ENCODE results near the gene RFTN1.

Gene RFTN1, protein sequence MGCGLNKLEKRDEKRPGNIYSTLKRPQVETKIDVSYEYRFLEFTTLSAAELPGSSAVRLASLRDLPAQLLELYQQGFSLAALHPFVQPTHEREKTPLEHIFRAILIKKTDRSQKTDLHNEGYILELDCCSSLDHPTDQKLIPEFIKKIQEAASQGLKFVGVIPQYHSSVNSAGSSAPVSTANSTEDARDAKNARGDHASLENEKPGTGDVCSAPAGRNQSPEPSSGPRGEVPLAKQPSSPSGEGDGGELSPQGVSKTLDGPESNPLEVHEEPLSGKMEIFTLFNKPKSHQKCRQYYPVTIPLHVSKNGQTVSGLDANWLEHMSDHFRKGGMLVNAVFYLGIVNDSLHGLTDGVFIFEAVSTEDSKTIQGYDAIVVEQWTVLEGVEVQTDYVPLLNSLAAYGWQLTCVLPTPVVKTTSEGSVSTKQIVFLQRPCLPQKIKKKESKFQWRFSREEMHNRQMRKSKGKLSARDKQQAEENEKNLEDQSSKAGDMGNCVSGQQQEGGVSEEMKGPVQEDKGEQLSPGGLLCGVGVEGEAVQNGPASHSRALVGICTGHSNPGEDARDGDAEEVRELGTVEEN

DNA sequence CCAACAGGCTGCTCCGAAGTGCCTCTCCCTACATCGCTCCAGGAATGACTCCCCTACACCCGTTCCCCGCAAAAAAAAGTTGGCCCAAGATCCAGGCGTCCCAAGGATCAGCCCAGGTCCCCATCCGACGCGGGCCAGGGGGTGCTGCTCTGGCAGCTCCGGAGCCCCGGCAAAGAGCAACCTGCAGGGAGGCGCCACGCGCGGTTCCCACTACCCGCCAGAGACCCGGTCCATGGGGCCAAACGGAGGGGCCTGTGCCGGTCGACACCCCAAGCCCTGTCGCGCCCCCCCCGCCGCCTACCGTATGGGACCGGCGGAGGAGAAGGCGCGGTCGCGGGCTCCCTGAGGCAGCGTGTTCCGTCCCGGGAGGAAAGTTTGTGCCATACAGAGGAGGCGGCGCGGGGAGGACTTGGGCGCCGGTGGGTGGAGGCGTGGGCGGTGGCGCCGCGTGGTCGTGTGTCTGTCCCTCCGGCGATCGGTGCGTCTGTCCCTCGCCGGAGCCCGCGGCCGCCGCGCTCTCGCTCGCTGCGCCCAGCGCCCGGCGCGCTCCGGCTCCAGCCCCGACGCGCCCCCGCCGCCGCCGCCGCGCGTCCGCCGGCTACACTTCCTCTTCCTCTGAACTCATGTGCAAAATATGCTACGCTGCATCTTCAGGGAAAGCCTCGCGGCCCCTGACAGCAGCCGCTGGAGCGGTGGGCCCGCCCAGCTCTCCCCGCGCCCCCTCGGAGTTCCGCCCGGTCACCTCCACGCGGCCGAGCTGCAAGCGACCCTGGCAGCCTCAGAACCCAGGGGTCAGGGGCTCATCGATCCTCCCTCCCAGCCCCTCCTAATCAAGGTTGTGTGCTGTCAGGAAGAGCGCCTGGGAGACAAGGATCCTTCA lies at the start of gene RFTN1:
RFTN1 (minus strand) TSS at position 559 of the 880 bp plus-strand sequence. CDS start 19,830 bp downstream, outside the sequence.
- DNase-seq, result peak; percentile 53 to 56

DNA sequence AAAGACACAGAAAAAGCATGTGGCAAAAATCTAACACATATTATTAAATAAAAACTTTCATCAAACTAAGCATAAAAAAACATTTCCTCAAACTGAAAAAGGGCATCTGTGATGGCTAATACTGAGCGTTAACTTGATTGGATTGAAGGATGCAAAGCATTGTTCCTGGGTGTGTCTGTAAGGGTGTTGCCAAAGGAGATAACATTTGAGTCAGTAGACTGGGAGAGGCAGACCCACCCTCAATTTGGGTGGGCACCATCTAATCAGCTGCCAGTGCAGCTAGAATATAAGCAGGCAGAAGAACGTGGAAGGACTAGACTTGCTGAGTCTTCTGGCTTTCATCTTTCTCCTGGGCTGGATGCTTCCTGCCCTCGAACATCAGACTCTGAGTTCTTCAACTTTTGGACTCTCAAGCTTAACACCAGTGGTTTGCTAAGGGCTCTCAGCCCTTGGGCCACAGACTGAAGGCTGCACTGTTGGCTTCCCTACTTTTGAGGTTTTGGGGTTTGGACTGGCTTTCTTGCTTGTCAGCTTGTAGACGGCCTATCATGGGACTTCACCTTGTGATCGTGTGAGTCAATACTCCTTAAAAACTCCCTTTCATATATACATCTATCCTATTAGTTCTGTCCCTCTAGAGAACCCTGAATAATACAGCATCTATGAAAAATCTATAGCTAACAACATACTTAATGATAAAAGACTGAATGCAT lies 46.3 kb upstream of the RFTN1 start:
- no peak for DNase-seq

DNA sequence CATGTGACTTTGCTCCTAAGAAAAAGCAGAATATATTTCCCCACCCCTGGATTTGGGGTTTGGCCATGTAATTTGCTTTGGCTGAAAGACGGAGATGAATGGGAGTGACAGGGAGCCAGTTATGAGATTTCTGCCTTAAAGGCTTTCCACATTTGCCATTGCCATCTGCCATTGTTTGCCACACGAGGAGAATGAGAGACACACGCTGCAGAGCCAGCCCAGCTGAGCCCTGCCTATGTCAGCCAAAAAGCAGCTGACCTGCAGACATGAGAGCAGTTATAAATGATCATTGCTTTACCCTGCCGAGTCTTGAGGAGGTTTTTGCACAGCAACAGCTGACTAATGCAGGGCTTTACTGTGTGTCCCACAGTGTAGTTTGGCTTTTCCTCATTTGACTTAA lies 40.6 kb upstream of the RFTN1 start:
- no peak for DNase-seq

DNA sequence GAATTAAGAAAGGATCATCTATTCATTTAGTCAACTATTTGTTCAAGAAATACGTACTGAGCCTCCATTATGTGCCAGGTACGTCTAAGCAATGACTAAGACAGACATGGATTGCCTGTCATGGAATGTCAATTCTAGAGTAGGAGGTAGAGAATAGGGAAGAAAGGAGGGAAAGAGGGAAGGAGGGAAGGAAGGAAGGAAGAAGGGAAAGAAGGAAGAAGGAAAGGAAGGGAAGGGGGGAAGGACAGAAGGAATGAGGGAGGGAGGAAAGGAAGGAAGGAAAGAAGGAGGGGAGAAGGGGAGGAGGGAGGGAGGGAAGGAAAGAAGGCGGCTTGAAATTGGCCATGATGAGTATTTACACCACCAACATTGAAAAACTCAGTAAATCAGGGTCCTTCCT lies 39.3 kb upstream of the RFTN1 start:
- DNase-seq, result no peak

DNA sequence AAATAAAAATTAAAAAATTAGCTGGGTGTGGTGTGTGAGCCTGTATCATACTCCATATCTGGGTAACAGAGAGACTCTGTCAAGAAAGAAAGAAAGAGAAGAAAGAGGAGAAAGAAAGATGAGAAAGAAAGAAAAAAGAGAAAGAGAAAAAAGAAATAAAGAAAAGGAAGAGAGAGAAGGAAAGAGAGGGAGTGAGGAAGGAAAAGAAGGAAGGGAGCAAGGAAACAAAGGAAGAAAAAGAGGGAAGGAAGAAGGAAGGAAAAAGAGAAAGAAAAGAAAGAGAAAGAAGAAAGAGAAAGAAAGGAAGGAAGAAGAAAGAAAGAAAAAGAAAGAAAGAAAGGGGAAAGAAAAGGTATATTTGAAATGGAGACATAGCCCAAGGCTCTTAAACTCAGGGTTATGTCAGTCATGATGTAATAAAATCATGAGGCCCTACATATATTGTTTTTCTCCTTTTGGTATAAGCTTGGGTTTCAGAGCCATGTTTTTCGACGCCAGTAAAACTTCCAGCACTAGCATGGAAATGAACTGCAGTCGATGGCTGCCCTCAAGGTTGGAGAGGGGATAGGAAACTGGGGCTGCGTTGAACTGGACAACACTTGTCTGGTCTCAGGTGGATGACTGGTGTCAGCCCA lies 38.0 kb upstream of the RFTN1 start:
- DNase-seq, result no peak

DNA sequence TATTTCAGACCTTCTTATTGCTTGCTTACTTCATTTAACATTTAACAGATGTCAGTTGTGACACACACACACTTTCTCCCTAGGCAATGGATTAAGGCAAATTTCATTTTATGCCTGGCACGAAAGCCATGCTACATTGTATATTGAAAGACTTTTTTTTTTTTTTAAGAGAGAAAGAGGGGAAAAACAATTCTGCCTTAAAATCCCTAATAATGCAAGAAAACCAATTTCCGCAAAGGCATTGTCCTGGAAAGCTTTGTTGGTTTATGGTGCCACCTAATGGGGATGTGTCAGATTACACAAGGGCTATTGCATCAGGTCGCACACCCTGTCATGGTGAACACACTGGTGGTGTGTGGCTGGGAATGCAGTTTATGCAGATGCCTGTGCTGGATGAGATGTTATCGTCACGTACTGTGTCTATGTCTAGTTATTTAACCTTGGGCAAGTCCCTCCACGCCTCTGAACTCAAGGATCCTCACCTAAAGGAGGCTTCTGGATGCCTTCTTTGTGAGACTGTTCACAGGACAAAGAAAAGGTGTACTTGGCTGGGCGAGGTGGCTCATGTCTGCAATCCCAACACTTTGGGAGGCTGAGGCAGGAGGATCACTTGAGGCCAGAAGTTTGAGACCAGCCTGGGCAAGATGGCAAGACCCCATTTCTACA lies 37.3 kb upstream of the RFTN1 start:
- peak; percentile 77 to 86 for DNase-seq

DNA sequence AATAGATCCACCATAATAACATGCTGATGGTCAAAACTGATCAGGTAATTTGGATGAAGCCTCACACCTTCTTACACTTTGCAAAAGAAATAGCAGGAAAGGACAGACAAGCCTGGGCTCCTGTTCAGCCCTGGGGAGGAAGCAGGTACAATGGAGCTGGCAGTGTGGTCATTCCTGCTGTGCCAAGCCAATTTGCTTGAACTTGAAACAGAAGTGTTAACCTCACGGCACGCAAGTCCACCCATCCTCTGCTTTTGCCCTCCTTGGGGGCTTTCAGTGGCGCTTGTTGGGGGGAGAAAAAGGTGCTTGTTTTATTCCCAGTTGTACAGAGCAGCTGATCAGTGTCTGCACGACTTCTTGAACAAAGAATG lies 36.8 kb upstream of the RFTN1 start:
- DNase-seq, result no peak

DNA sequence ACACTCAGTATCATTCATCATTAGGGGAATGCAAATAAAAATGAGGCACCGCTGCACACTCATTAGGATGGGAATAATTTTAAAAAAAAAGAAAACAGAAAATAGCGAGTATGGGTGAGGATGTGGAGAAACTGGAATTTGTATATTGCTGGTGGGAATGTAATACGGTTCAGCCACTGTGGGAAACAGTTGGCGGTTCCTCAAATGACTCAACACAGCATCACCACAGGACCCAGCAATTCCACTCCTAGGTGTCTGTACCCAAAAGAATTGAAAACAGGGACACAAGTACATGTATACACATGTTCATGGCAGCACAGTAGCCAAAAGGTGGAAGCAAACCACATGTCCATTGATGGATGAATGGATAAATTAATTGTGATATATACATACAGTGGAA lies 35.2 kb upstream of the RFTN1 start:
- DNase-seq, result no peak

DNA sequence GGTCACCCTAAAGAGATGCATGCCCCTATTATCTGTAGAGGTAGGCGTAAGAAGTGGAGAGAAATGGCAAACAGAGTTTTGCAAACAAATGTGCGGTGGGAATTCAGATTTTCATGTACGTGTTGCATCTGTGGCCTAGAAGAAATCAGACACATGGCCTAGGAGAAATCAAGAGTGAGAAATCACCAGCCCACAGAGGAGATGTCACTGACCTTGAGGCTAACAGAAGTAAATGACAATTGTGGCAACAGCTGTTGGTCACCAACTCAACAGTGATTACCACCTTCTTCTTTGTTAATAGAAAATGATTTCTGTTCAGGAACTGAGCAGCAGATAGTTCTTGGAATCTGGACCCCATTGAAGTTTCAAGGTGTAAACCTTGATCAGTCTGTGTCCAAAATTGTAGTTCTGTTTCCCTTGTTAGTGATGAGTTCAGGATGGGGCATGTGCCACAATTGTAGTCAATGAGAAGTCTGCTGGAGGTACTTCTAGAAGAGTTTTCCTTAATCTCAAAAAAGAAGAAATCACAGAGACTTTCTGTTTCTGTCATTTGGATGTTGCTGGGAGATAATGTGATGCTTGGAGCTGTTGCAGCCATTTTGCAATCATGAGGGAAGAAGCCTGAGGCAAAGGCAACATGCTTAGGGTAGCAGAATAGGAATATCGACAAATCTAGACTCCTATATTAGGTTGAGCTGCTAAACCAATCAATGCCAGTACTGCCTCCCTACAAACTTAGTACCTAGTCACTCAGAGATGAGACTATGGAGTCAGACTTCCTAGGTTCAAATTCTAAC lies 34.3 kb upstream of the RFTN1 start:
- no peak for DNase-seq

DNA sequence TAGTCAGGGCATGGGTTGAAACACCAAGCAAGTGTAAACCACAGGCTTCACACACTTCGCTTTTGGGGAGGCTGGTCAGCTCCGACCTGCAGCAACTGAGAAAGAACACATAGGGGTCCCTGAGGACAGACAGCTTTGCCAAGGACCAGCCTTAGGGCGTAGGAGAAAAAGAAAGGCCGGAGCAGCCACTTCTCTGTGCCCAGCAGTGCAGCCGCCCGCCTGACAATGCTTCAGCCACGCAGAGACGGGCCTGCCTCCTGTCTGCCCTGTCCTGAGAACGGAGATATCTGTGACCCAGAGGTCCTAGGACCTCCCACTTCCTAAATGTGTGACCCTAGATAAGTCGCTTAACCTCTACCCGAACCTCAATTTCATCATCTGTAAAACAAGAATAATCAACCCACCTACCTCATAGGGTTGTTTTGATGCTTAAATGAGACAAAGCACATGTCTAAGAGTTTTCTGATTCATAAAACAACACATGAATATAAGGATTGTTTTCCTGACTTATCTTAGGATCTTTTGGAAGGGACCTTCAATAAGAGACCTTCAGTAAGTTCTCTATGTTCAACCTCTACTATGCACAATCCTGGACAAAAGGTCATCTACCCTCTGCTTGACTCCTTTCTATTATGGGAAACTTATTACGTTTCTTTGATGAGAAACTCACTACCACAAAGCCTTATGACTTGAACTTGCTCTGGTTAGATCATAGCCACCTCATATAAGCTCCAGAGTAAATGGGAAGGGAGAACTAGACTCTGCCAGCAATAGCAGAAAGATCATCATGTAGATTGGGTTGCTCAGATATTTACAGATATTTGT lies 32.9 kb upstream of the RFTN1 start:
- no peak for DNase-seq

DNA sequence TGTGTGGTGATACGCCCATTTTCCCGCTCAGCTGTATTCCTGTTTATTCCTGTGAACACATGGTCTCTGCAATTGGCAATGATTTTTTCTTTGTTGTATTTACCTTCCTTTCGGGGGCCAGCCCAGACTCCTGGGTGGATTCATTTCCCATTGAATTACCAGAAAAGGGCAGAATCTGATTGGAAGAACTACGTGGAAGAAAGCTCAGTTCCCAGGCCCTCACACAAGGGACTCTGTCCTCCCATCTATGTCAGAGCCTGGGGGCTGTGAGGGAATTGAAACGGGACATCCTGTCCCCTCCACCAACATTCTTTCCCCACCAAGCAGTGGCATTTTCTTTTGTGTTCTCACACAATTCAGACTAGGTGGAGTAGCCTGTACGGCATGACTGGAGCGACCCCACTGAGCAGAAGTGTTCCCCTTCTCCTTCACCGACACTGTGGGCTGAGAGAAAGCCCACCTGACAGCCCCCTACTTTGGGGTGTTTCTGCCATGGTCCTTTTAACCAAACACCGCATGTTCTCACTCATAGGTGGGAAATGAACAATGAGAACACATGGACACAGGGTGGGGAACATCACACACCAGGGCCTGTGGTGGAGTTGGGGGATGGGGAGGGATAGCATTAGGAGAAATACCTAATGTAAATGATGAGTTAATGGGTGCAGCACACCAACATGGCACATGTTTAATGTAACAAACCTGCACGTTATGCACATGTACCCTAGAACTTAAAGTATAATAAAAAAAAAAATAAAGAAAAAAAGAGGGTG lies 32.1 kb upstream of the RFTN1 start:
- no peak for DNase-seq

DNA sequence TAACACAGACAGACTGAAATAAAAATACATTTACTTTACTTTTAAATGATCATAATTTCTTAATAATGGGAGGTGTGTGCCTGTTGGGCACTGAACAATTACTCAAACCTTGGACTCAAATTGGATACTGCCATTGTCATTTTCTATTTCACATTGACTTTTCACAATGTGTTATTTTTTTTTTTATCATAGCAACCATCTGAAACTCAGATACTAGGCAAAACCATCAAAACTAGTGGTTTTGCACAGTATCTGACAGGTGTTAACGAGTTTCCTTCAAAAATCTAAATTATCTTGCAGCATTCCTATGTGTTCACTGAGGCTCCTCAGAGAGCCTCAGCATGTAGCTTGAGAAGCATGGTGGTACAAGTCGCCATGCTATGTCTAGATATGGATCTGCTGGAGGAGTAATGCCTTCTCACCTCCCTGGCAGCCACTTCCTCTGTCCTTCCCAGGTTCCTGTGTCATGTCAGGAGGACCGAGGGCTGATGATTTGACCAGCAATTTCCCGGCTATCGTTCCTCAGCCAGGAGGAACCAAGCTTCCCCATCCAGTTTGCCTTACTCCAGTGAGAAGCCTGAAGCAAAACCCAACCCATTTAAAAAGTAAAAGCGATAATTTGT lies 29.9 kb upstream of the RFTN1 start:
- DNase-seq, result no peak

DNA sequence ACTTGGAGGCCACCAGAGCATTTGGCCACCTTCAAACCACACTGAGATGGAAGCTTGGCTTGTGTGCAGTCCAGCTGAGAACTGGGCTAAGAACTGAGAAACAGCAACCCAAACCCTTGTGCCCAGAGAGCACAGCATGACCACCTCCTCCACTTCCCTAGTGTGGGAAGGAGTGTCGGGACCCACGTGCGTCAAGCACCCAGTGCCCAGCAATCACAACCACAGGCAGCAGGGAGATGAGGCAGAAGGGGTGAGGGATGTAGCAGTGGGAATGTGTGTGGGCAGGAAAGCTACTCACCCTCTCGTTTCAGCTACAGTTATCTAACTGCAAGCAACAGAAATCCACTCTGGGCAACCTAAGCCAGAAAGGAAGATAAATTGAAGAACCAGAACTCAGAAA lies 25.0 kb upstream of the RFTN1 start:
- no peak for DNase-seq

DNA sequence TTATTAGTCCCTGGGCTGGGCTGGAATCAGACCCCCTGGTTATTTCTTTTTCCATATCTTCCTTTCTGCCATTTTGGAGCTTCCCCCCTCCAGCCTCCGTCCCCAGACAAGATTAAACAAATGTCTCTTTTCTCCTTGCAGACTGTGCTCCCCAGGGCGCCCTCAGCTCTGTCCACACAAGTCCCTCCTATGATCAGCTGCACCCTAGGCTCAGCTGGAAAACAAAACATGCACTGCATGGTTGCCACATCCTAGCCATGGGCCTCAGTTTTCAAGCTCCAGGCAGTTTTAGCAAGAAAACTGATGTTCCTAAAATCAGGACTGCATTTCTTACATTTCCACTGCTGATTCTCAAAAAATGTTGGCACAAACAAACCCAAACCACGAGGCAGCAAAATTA lies 23.5 kb upstream of the RFTN1 start:
- DNase-seq, result no peak

DNA sequence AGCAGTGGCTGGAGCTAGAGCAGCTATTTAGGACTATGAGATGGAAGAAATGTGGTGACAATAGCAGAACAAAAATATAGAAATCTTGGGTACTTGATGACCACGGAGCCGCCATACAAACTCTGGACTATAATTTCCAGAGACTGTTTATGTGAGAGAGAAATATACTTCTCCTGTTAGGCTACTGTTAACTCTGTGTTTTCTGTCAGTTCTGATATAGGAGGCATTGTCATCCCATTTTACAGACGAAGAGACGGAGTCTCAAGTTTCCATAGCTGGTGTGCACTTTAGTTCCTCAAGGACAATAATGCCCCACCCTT lies 22.8 kb upstream of the RFTN1 start:
- no peak for DNase-seq

DNA sequence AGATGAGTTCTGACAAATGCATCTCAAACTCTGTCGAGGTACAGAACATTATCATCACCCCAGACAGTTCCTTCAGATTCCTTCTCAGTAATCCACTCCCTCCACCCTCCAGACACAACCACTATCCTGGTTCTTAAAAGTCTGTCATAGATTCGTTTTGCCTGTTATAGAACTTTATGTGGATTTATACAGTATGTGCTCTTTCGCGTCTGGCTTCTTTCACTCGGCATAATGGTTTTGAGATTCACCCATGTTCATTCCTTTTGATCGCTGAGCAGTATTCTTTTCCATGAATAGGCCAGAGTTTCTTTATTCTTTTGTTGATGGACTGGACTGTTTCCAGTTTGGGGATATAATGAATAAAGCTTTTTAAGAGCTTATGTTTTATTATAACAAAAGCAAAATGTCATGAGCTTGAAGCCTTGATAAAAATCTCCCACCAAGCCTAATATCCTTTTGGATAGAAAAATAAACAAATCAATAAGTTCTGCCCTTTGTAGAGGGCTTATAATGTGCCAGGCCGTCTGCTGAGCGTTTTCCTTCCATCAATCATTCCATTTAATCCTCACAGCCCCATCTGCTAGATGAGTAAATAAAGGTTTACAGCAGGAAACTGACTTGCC lies 21.3 kb upstream of the RFTN1 start:
- no peak for DNase-seq

DNA sequence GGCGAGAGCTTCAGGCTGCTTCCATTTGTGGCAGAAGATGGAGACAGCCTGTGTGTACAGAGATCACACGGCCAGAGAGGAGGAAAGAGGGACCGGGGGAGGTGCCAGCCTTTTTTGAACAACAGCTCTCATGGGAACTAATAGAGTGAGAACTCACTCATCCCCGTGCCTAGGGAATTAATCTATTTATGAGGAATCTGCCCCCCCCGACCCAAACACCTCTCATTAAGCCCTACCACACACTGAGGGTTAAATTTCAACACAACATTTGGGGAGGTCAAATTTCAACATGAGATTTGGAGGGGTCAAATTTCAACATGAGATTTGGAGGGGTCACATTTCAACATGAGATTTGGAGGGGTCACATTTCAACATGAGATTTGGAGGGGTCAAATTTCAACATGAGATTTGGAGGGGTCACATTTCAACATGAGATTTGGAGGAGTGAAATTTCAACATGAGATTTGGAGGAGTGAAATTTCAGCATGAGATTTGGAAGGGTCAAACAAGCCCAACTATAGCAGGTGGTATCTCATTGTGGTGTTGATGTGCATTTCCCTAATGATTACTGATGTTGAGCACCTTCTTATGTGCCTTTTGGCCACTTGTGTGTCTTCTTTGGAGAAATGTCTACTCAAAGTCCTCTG lies 20.6 kb upstream of the RFTN1 start:
- DNase-seq, result no peak

DNA sequence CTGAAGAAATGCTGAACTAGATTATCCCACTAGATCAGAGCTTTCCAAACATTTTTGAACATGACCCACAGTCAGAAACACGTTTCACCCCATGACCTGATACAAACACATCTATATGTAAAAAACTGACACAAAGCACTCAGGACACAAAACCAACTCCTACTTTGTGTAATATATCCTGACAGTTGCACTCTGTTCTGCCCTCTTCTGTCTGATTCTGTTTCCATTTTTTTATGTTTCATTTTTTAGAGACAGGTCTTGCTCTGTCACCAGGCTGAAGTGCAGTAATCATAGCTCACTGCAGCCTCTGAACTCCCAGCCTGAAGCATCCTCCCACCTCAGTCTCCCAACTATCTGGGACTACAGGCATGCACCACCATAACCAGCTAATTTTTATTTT lies 15.8 kb upstream of the RFTN1 start:
- DNase-seq, result peak in 1 of 2 donors; percentile 44

Data from CD4-positive, alpha-beta T cell treated with Interferon alpha-2 for 1 hour (primary cell).